MM.1S (cell line): Measurements from ENCODE around the gene MPDZ.

ENCODE experiments used
- EZH2 ChIP-seq: fragments of 300-600 bp; sonication (generic); optimal IDR thresholded peaks from 2 replicates; pipeline ENCODE3; 2017; ENCODE audit warnings: low read depth, mild to moderate bottlenecking, antibody characterized with exemption, low read length, mixed read lengths
- TF ChIP-seq, protein P1 (sequence below): fragments of 300-600 bp; sonication (generic); IDR thresholded peaks from 2 replicates; pipeline ENCODE4 v1.5.1; 2016; ENCODE audit warnings: antibody characterized with exemption, low read length, mixed read lengths

DNA sequence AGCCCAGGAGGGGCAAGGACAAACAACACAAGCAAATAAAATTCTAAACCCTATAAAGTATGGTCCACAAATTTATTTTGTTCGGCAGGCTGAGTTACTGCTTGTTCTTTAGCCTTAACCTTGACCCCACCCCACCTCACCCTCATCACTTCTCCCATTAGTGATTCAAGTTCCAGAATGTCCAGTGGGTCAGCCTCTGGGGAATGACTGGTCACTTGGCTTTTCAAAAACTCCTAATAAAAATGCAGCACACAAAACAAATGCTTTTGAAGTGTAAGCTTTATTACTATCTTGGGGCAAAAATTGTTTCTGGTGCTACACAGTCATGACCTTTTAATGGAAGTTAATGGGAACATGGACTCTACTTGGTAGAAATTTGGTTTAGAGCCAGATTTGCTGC, 142.1 kb downstream of the MPDZ start:
- TF ChIP-seq, protein P1, sequence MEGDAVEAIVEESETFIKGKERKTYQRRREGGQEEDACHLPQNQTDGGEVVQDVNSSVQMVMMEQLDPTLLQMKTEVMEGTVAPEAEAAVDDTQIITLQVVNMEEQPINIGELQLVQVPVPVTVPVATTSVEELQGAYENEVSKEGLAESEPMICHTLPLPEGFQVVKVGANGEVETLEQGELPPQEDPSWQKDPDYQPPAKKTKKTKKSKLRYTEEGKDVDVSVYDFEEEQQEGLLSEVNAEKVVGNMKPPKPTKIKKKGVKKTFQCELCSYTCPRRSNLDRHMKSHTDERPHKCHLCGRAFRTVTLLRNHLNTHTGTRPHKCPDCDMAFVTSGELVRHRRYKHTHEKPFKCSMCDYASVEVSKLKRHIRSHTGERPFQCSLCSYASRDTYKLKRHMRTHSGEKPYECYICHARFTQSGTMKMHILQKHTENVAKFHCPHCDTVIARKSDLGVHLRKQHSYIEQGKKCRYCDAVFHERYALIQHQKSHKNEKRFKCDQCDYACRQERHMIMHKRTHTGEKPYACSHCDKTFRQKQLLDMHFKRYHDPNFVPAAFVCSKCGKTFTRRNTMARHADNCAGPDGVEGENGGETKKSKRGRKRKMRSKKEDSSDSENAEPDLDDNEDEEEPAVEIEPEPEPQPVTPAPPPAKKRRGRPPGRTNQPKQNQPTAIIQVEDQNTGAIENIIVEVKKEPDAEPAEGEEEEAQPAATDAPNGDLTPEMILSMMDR, result no peak
- no peak for TF ChIP-seq EZH2
